Fibroblast of pulmonary artery (primary cell): ENCODE data around the gene LMAN2.

Experiments
- DNase-seq: peaks from one replicate; pipeline ENCODE4 v3.0.0-alpha.2; 2010; ENCODE audit warnings: low read depth
- H3K4me3 ChIP-seq: replicated peaks from 2 replicates; pipeline ENCODE4 v1.5.1; 2011; ENCODE audit warnings: low read depth, mild to moderate bottlenecking, control low read depth, low read length, moderate library complexity
- CTCF ChIP-seq: IDR thresholded peaks from 2 replicates; pipeline ENCODE4 v1.5.1; 2011; ENCODE audit warnings: mild to moderate bottlenecking, control low read depth, low read length, inconsistent platforms; ENCODE audit errors: missing control alignments

Gene LMAN2

GRCh38 chr5:177367981-177368868 is 16.8 kb upstream of the LMAN2 start:
- H3K4me3 ChIP-seq: no peak overlapping the region
- no peak for TF ChIP-seq CTCF
- DNase-seq: no peak

GRCh38 chr5:177367323-177367848 is 15.9 kb upstream of the LMAN2 start:
- no peak for DNase-seq
- TF ChIP-seq CTCF: no peak
- peak overlapping the region; percentile 52 for H3K4me3 ChIP-seq

- peak; percentile 86 for DNase-seq
- TF ChIP-seq CTCF: no peak
- H3K4me3 ChIP-seq: peak overlapping the region; percentile 52
Measured at GRCh38 chr5:177366528-177367322, 15.3 kb upstream of the LMAN2 start.

GRCh38 chr5:177365845-177366527 is 14.5 kb upstream of the LMAN2 start:
- DNase-seq: no peak
- no peak overlapping the region for H3K4me3 ChIP-seq
- no peak for TF ChIP-seq CTCF

- TF ChIP-seq CTCF: no peak
- peak; percentile 43 for DNase-seq
- H3K4me3 ChIP-seq: no peak overlapping the region
Measured at GRCh38 chr5:177364159-177364962, 12.9 kb upstream of the LMAN2 start.

GRCh38 chr5:177363565-177363964 is 12.1 kb upstream of the LMAN2 start:
- no peak for TF ChIP-seq CTCF
- DNase-seq: no peak
- peak overlapping the region; percentile 44 for H3K4me3 ChIP-seq
